SU-DHL-6 (cell line): ENCODE results near the gene FGD5.

Experiments
- EZH2phosphoT487 ChIP-seq: fragments of 200-600 bp; sonication (generic), shearing (Covaris generic); conservative IDR thresholded peaks from 2 replicates; pipeline ENCODE4 v1.6.1; 2018; ENCODE audit warnings: mild to moderate bottlenecking, antibody characterized with exemption, low read length, moderate library complexity, mixed read lengths
- TF ChIP-seq, protein P1 (sequence below): fragments of 200-600 bp; sonication (generic); IDR thresholded peaks from one replicate; pipeline ENCODE4 v1.5.1; 2017; ENCODE audit warnings: antibody characterized with exemption, mild to moderate bottlenecking, low read length, moderate library complexity; ENCODE audit not compliant: insufficient read depth, poor library complexity, severe bottlenecking

DNA sequence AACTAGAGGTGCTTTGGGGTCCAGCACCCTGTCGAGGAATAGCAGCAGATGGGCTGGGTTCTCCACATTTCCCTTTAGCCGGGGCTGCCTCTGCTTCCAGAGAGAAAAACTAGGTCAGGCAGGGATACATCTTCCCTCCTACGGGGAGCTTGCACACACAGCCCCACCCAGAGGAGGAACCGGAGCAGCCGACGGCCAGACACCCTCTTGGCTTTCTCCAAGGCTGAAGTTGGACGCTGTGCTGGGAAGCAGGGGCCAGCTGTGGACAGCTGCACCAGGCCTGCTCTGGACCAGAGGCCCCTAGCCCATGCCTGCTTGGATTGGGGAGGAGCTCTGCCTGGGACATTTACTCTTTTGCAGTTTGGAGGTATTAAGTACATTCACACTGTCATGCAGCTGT, 84.0 kb downstream of the FGD5 start:
- TF ChIP-seq, protein P1, sequence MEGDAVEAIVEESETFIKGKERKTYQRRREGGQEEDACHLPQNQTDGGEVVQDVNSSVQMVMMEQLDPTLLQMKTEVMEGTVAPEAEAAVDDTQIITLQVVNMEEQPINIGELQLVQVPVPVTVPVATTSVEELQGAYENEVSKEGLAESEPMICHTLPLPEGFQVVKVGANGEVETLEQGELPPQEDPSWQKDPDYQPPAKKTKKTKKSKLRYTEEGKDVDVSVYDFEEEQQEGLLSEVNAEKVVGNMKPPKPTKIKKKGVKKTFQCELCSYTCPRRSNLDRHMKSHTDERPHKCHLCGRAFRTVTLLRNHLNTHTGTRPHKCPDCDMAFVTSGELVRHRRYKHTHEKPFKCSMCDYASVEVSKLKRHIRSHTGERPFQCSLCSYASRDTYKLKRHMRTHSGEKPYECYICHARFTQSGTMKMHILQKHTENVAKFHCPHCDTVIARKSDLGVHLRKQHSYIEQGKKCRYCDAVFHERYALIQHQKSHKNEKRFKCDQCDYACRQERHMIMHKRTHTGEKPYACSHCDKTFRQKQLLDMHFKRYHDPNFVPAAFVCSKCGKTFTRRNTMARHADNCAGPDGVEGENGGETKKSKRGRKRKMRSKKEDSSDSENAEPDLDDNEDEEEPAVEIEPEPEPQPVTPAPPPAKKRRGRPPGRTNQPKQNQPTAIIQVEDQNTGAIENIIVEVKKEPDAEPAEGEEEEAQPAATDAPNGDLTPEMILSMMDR, result no peak
- TF ChIP-seq EZH2phosphoT487, result no peak
